RWPE2 (cell line): Measurements from ENCODE around the gene SAP30BP.
"Not testable (repeated sequence)": the region's sequence is repeated elsewhere in the genome, so short reads cannot be mapped to it uniquely, and the experiment has no call there.

Source experiments
- ATAC-seq: fragments of 200-7000 bp; cut with Tn5 transposase; 3 replicates; pipeline ENCODE4 v1.9.1; 2021; ENCODE audit warnings: low read depth
- DNase-seq: peaks from one replicate; pipeline ENCODE4 v3.0.0-alpha.2; 2020; ENCODE audit warnings: low spot score
- H3K27ac ChIP-seq: fragments of 450-650 bp; 2 replicates; pipeline ENCODE4 v1.5.1; 2017; ENCODE audit warnings: mild to moderate bottlenecking; ENCODE audit not compliant: poor library complexity, severe bottlenecking
- H3K27me3 ChIP-seq: fragments of 250-450 bp; sonication (Bioruptor Pico); 2 replicates; pipeline ENCODE4 v1.5.1; 2021; ENCODE audit warnings: mild to moderate bottlenecking, moderate library complexity; ENCODE audit not compliant: insufficient read depth, poor library complexity, severe bottlenecking
- H3K36me3 ChIP-seq: fragments of 250-450 bp; sonication (Bioruptor Pico); 2 replicates; pipeline ENCODE4 v1.5.1; 2020; ENCODE audit warnings: low read depth, mild to moderate bottlenecking, moderate library complexity
- H3K4me1 ChIP-seq: fragments of 250-450 bp; sonication (Bioruptor Pico); 2 replicates; pipeline ENCODE4 v1.5.1; 2021; ENCODE audit warnings: mild to moderate bottlenecking, moderate library complexity; ENCODE audit not compliant: insufficient read depth, poor library complexity, severe bottlenecking
- H3K4me3 ChIP-seq: fragments of 250-450 bp; sonication (Bioruptor Pico); 2 replicates; pipeline ENCODE4 v1.5.1; 2021; ENCODE audit warnings: mild to moderate bottlenecking, moderate library complexity; ENCODE audit not compliant: severe bottlenecking
- H3K9me3 ChIP-seq: fragments of 250-450 bp; sonication (Bioruptor Pico); 2 replicates; pipeline ENCODE4 v1.5.1; 2021; ENCODE audit warnings: mild to moderate bottlenecking, moderate library complexity; ENCODE audit not compliant: severe bottlenecking
- TF ChIP-seq, protein P1 (sequence below): fragments of 450-650 bp; IDR thresholded peaks from one replicate; pipeline ENCODE4 v1.5.1; 2017; ENCODE audit warnings: mild to moderate bottlenecking, moderate library complexity; ENCODE audit not compliant: poor library complexity, severe bottlenecking

Gene SAP30BP

GRCh38 chr17:75636381-75637142, 30.6 kb upstream of the SAP30BP start:
- ATAC-seq = no peak

DNA sequence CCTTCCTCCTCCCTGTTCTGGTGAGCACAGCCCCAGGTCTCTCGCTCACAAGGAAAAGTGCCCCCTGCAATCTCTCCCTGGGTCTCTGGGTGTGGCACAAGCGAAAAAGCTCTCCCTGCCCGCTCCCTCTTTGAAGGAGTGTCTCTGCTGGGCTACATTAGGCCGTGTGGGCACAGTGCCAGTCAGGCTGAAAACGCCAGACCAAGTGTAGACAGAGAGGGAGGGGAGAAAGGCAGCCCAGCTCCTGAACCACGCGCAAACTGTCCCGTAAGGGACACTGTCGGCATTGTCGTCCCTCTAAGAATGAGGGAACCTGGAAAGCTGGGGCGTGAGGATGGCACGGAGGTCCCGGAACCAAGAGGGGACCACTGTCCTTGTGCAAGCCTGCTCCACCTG, 30.0 kb upstream of the SAP30BP start:
- H3K4me3 ChIP-seq = no peak overlapping the region
- peaks cover 17% of the 10 kb centered on the region; the same call in 1 of the 2 replicates for H3K36me3 ChIP-seq
- no peak for DNase-seq
- H3K4me1 ChIP-seq = peaks cover 3% of the 10 kb centered on the region
- no peaks in the 10 kb centered on the region for H3K9me3 ChIP-seq
- TF ChIP-seq, protein P1, sequence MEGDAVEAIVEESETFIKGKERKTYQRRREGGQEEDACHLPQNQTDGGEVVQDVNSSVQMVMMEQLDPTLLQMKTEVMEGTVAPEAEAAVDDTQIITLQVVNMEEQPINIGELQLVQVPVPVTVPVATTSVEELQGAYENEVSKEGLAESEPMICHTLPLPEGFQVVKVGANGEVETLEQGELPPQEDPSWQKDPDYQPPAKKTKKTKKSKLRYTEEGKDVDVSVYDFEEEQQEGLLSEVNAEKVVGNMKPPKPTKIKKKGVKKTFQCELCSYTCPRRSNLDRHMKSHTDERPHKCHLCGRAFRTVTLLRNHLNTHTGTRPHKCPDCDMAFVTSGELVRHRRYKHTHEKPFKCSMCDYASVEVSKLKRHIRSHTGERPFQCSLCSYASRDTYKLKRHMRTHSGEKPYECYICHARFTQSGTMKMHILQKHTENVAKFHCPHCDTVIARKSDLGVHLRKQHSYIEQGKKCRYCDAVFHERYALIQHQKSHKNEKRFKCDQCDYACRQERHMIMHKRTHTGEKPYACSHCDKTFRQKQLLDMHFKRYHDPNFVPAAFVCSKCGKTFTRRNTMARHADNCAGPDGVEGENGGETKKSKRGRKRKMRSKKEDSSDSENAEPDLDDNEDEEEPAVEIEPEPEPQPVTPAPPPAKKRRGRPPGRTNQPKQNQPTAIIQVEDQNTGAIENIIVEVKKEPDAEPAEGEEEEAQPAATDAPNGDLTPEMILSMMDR = no peak
- H3K27me3 ChIP-seq = no peaks in the 10 kb centered on the region
- H3K27ac ChIP-seq = no peak overlapping the region
- no peak for ATAC-seq

More at GRCh38 chr17:75636381-75637142, 30.6 kb upstream of the SAP30BP start:
- no peak for DNase-seq
- TF ChIP-seq, protein P1 = no peak
- H3K36me3 ChIP-seq = peaks cover 20% of the 10 kb centered on the region; the same call in 1 of the 2 replicates
- no peak overlapping the region for H3K4me3 ChIP-seq
- peaks cover 3% of the 10 kb centered on the region for H3K4me1 ChIP-seq
- no peaks in the 10 kb centered on the region for H3K9me3 ChIP-seq
- H3K27ac ChIP-seq = no peak overlapping the region
- H3K27me3 ChIP-seq = no peaks in the 10 kb centered on the region

DNA sequence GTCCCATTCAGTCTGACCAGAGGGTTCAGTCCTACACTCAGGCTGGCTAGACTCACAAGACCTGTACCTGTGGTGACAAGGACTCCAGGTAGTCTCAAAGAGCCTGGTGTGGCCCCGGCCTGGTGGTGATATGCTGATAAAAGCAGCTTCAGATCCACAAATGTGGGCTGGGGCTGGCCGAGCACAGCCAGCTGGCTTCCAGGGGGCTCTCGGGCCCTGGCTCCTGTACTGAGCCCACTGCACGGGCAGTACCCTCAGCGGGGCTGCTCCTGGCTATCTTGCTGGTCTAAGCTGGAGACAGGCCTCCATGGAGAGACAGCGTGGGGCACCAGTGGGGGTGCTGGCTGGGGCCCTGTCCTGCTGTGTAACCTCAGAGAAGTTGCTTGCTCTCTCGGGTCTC, 29.6 kb upstream of the SAP30BP start:
- TF ChIP-seq, protein P1 = no peak
- no peaks in the 10 kb centered on the region for H3K27me3 ChIP-seq
- no peaks in the 10 kb centered on the region for H3K9me3 ChIP-seq
- ATAC-seq (no peak), DNase-seq (no peak)
- H3K4me3 ChIP-seq = no peak overlapping the region
- peaks cover 15% of the 10 kb centered on the region; the same call in 1 of the 2 replicates for H3K36me3 ChIP-seq
- H3K27ac ChIP-seq = no peak overlapping the region
- peaks cover 3% of the 10 kb centered on the region for H3K4me1 ChIP-seq

DNA sequence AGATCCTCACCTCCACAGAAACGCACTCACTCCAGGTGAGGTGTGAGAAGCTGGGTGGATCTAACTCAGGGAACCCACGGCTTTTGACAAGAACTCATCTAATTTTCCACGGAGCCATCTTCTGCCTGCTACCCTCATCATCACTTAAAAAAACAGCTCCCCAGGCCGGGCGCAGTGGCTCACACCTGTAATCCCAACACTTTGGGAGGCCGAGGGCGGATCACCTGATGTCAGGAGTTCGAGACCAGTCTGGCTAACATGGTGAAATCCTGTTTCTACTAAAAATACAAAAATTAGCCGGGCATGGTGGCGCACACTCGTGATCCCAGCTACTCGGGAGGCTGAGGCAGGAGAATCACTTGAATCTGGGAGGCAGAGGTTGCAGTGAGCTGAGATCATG, 29.1 kb upstream of the SAP30BP start:
- not testable (repeated sequence) for H3K4me3 ChIP-seq, ATAC-seq, DNase-seq, H3K9me3 ChIP-seq, H3K27ac ChIP-seq, H3K4me1 ChIP-seq, H3K27me3 ChIP-seq
- peaks cover 17% of the 10 kb centered on the region; the same call in 1 of the 2 replicates for H3K36me3 ChIP-seq

- H3K27ac ChIP-seq = no peak overlapping the region
- H3K4me1 ChIP-seq = no peaks in the 10 kb centered on the region
- TF ChIP-seq, protein P1 = no peak
- no peaks in the 10 kb centered on the region for H3K9me3 ChIP-seq
- no peaks in the 10 kb centered on the region for H3K27me3 ChIP-seq
- H3K36me3 ChIP-seq = peaks cover 25% of the 10 kb centered on the region
- ATAC-seq (no peak), DNase-seq (no peak)
- no peak overlapping the region for H3K4me3 ChIP-seq
These were observed 28.2 kb upstream of the SAP30BP start for GRCh38 chr17:75638893-75639292.
